ENCODE results near the gene KLK8.

KLK8 gene

DNA sequence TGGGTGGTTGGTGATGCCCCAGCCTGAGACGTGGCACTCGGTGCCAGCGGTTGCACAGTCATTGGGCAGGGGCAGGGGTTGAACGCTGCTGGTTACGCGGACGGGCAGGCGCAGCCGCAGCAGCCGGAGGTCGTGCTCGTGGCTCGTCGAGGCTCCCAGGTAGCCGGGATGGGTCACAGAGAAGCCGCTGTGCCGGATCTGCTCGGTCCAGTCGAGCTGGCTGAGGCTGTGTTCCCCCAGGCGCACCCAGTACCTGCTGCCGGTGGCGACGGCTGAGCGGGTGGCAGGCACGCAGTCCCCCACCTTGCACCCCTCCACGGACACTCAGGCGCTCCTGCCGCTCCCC, 30.4 kb upstream of the KLK8 start:
- DNase-seq (ENCODE audit: low read depth) = no peak
- in situ Hi-C loops (cut with HindIII; ENCODE audit: low sequenced_read_pairs) = no loop called here
- H3K4me3 ChIP-seq (ENCODE audit: low read depth, low read length) = no peak overlapping the region
- TF ChIP-seq, protein P1, sequence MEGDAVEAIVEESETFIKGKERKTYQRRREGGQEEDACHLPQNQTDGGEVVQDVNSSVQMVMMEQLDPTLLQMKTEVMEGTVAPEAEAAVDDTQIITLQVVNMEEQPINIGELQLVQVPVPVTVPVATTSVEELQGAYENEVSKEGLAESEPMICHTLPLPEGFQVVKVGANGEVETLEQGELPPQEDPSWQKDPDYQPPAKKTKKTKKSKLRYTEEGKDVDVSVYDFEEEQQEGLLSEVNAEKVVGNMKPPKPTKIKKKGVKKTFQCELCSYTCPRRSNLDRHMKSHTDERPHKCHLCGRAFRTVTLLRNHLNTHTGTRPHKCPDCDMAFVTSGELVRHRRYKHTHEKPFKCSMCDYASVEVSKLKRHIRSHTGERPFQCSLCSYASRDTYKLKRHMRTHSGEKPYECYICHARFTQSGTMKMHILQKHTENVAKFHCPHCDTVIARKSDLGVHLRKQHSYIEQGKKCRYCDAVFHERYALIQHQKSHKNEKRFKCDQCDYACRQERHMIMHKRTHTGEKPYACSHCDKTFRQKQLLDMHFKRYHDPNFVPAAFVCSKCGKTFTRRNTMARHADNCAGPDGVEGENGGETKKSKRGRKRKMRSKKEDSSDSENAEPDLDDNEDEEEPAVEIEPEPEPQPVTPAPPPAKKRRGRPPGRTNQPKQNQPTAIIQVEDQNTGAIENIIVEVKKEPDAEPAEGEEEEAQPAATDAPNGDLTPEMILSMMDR (IDR thresholded peaks at IDR 0.05; ENCODE audit: low read depth, low read length, missing control alignments) = no peak

GRCh38 chr19:51031220-51031879, 29.9 kb upstream of the KLK8 start:
- H3K4me3 ChIP-seq (ENCODE audit: low read depth, low read length) = no peak overlapping the region
- TF ChIP-seq, protein P1 (IDR thresholded peaks at IDR 0.05; ENCODE audit: low read depth, low read length, missing control alignments) = no peak
- in situ Hi-C loops (cut with HindIII; ENCODE audit: low sequenced_read_pairs) = no loop called here
- no peak for DNase-seq (ENCODE audit: low read depth)

DNA sequence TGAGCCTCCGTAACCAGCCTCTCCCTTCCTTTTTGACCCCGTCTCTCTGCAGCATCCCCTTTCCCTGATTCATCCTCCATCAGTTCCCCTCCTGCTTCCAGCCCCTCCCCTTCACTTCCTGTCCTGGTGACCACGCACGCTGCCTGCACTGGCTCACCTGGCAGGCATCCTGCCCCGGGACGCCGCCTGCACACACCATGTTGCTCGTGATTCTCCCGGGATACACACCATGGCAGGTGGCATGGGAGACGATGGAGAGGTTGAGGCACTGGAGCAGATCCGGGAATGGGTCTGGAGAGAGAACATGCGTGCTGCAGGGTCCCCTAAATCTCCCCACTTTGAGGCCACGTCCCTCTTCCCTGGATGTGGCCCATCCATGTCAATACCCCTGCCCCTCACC, 29.2 kb upstream of the KLK8 start:
- H3K4me3 ChIP-seq (ENCODE audit: low read depth, low read length) = no peak overlapping the region
- DNase-seq (ENCODE audit: low read depth) = no peak
- TF ChIP-seq, protein P1 (IDR thresholded peaks at IDR 0.05; ENCODE audit: low read depth, low read length, missing control alignments) = no peak
- in situ Hi-C loops (cut with HindIII; ENCODE audit: low sequenced_read_pairs) = no loop called here

- no peak overlapping the region for H3K4me3 ChIP-seq (ENCODE audit: low read depth, low read length)
- DNase-seq (ENCODE audit: low read depth) = no peak
- in situ Hi-C loops (cut with HindIII; ENCODE audit: low sequenced_read_pairs) = no loop called here
- TF ChIP-seq, protein P1 (IDR thresholded peaks at IDR 0.05; ENCODE audit: low read depth, low read length, missing control alignments) = no peak
These were observed 28.3 kb upstream of the KLK8 start for GRCh38 chr19:51029718-51030117.

- in situ Hi-C loops (cut with HindIII; ENCODE audit: low sequenced_read_pairs) = no loop called here
- no peak for DNase-seq (ENCODE audit: low read depth)
- no peak overlapping the region for H3K4me3 ChIP-seq (ENCODE audit: low read depth, low read length)
- TF ChIP-seq, protein P1 (IDR thresholded peaks at IDR 0.05; ENCODE audit: low read depth, low read length, missing control alignments) = no peak
These were observed 26.5 kb upstream of the KLK8 start for GRCh38 chr19:51027873-51028272.

- H3K4me3 ChIP-seq (ENCODE audit: low read depth, low read length) = no peak overlapping the region
- TF ChIP-seq, protein P1 (IDR thresholded peaks at IDR 0.05; ENCODE audit: low read depth, low read length, missing control alignments) = no peak
- DNase-seq (ENCODE audit: low read depth) = no peak
- in situ Hi-C loops (cut with HindIII; ENCODE audit: low sequenced_read_pairs) = no loop called here
These were observed 25.9 kb upstream of the KLK8 start for GRCh38 chr19:51027126-51027806.
